Gastrocnemius medialis (tissue), 4 donors: ENCODE measurements around the gene CFLAR. TPM values are rescaled to one million over a fixed set of nuclear protein-coding genes. Genes with fewer than 3 reads are reported as not detected.
A peak's percentile ranks its signal among the peaks of the same experiment; 100 is the strongest.

Source experiments
- ATAC-seq, 2 donors: fragments of 150-250 bp; one replicate each; pipeline ENCODE4 v1.9.1; 2016
- DNase-seq, 2 donors: peaks; one replicate each; pipeline ENCODE4 v3.0.0-alpha.2; 2019
- H3K27ac ChIP-seq, 4 donors: fragments of 200-600 bp; sonication (generic); 1 replicate in 1 of 4; 2 replicates in 3 of 4; pipeline ENCODE4 v1.5.1; 2016 to 2018; ENCODE audit warnings: mild to moderate bottlenecking in 2 of 4, moderate library complexity in 1 of 4
- H3K27me3 ChIP-seq, 3 donors: fragments of 200-600 bp; sonication (generic) in 2 of 3; 1 replicate in 1 of 3; 2 replicates in 2 of 3; pipeline versions ENCODE4 v1.5.1 to v1.6.0; 2016 to 2019; ENCODE audit warnings: mild to moderate bottlenecking in 1 of 3, moderate library complexity in 1 of 3
- H3K36me3 ChIP-seq, 2 donors: fragments of 200-600 bp; sonication (generic) in 1 of 2; one replicate each; pipeline ENCODE4 v1.5.1; 2017 to 2018
- H3K4me1 ChIP-seq, 2 donors: fragments of 200-600 bp; sonication (generic) in 1 of 2; one replicate each; pipeline ENCODE4 v1.5.1; 2016 to 2017; ENCODE audit warnings: mild to moderate bottlenecking in 2 of 2
- H3K4me3 ChIP-seq, 4 donors: fragments of 200-600 bp; sonication (generic) in 3 of 4; 1 replicate in 1 of 4; 2 replicates in 3 of 4; pipeline ENCODE4 v1.5.1; 2016 to 2019; ENCODE audit warnings: mild to moderate bottlenecking in 2 of 4
- H3K9me3 ChIP-seq, 3 donors: fragments of 200-600 bp; sonication (generic) in 2 of 3; 1 replicate in 1 of 3; 2 replicates in 2 of 3; pipeline ENCODE4 v1.5.1; 2016 to 2019
- CTCF ChIP-seq, 5 experiments: fragments of 450-650 bp in 3 of 5; fragments of 200-600 bp in 2 of 5; sonication (generic) in 2 of 5; IDR thresholded peaks in 4 of 5; conservative IDR thresholded peaks in 1 of 5; 1 replicate in 4 of 5; 2 replicates in 1 of 5; pipeline ENCODE4 v1.5.1; 2016 to 2019; ENCODE audit warnings: antibody characterized with exemption in 5 of 5, mild to moderate bottlenecking in 3 of 5, moderate library complexity in 3 of 5
- POLR2A ChIP-seq, 2 donors: fragments of 450-650 bp; IDR thresholded peaks; one replicate each; pipeline ENCODE4 v1.6.1; 2017; ENCODE audit warnings: antibody characterized with exemption in 2 of 2, mild to moderate bottlenecking in 2 of 2, moderate library complexity in 2 of 2
- in situ Hi-C, 4 donors: fragments of 200-750 bp; cut with MboI; loops; one replicate each; pipeline versions ENCODE4 v1.15.0 to v1.8.0; 2017; ENCODE audit warnings: low sequenced_read_pairs in 4 of 4
- intact Hi-C: fragments of 100-400 bp; cut with DNase I; formaldehyde crosslinking; loops from one replicate; pipeline ENCODE4 v1.15.1; 2023; ENCODE audit warnings: low total_unique reads
- total RNA-seq, 4 donors: library from RNA; depleted of rRNA; stranded (reverse); fragments of >200 nt; gene quantifications; one replicate each; pipeline versions ENCODE4 v1.1.0 to v1.2.3, GENCODE V29; 2016

Gene CFLAR
- total RNA-seq, 4 donors from 2014 or later: 298 to 491 (median 352) TPM

GRCh38 chr2:201199847-201200246, 83.9 kb downstream of the CFLAR start:
- DNase-seq (no peak), ATAC-seq (no peak)
- TF ChIP-seq POLR2A (IDR thresholded peaks at IDR 0.05): no peak
- no peak for TF ChIP-seq CTCF (IDR thresholded peaks at IDR 0.05 in 4 of 5, conservative IDR thresholded peaks at IDR 0.05 in 1 of 5)
- Histone ChIP-seq H3K9me3 (no peaks in the 10 kb centered on the region), H3K27ac (no peak overlapping the region), H3K36me3 (no peaks in the 10 kb centered on the region), H3K4me3 (no peak overlapping the region), H3K27me3 (no peaks in the 10 kb centered on the region), H3K4me1 (no peaks in the 10 kb centered on the region)
- in situ Hi-C loops: no loop called here
- intact Hi-C loops: loop anchor here (5.0 kb wide), 1 partner anchor 1228 kb away; no protein-coding TSS in a partner anchor

GRCh38 chr2:201200345-201200744, 84.4 kb downstream of the CFLAR start:
- in situ Hi-C loops: no loop called here

GRCh38 chr2:201201371-201201770, 85.4 kb downstream of the CFLAR start:
- H3K4me1 ChIP-seq: no peaks in the 10 kb centered on the region
- H3K4me3 ChIP-seq: no peak overlapping the region
- H3K27ac ChIP-seq: no peak overlapping the region
- DNase-seq (no peak), ATAC-seq (no peak)
- intact Hi-C loops (no loop called here), in situ Hi-C loops (no loop called here)
- no peaks in the 10 kb centered on the region for H3K36me3 ChIP-seq
- H3K27me3 ChIP-seq: no peaks in the 10 kb centered on the region
- TF ChIP-seq CTCF (IDR thresholded peaks at IDR 0.05 in 4 of 5, conservative IDR thresholded peaks at IDR 0.05 in 1 of 5) (no peak), POLR2A (IDR thresholded peaks at IDR 0.05) (no peak)
- no peaks in the 10 kb centered on the region for H3K9me3 ChIP-seq

More at GRCh38 chr2:201200345-201200744, 84.4 kb downstream of the CFLAR start:
- H3K4me3 ChIP-seq: no peak overlapping the region
- H3K4me1 ChIP-seq: no peaks in the 10 kb centered on the region
- H3K36me3 ChIP-seq: no peaks in the 10 kb centered on the region
- DNase-seq (no peak), ATAC-seq (no peak)
- TF ChIP-seq POLR2A (IDR thresholded peaks at IDR 0.05): no peak
- no peak for TF ChIP-seq CTCF (IDR thresholded peaks at IDR 0.05 in 4 of 5, conservative IDR thresholded peaks at IDR 0.05 in 1 of 5)
- no peaks in the 10 kb centered on the region for H3K27me3 ChIP-seq
- H3K9me3 ChIP-seq: no peaks in the 10 kb centered on the region
- intact Hi-C loops: no loop called here
- H3K27ac ChIP-seq: no peak overlapping the region

GRCh38 chr2:201203916-201204654, 88.1 kb downstream of the CFLAR start:
- DNase-seq: no peak
- Histone ChIP-seq H3K36me3 (no peaks in the 10 kb centered on the region), H3K9me3 (no peaks in the 10 kb centered on the region)

More at GRCh38 chr2:201203916-201204654, 88.1 kb downstream of the CFLAR start:
- no peak for TF ChIP-seq POLR2A (IDR thresholded peaks at IDR 0.05)
- TF ChIP-seq CTCF (IDR thresholded peaks at IDR 0.05 in 4 of 5, conservative IDR thresholded peaks at IDR 0.05 in 1 of 5): no peak
- no peak overlapping the region for H3K4me3 ChIP-seq
- H3K27ac ChIP-seq: no peak overlapping the region
- no peaks in the 10 kb centered on the region for H3K4me1 ChIP-seq
- intact Hi-C loops (no loop called here), in situ Hi-C loops (no loop called here)
- peak in 1 of 2 donors; percentile 15 for ATAC-seq
- H3K27me3 ChIP-seq: no peaks in the 10 kb centered on the region
